HL-60 (cell line): Measurements from ENCODE around the gene MVK.

Experiments used
- DNase-seq, 2 experiments: peaks; one replicate each; pipeline ENCODE4 v3.0.0-alpha.2; 2010 to 2020; ENCODE audit warnings: low read depth in 1 of 2, low spot score in 1 of 2
- H3K27ac ChIP-seq: fragments of 250-450 bp; sonication (Bioruptor Pico); replicated peaks from 2 replicates; pipeline ENCODE4 v1.5.1; 2020; ENCODE audit warnings: mild to moderate bottlenecking, moderate library complexity
- H3K27me3 ChIP-seq: fragments of 250-450 bp; sonication (Bioruptor Pico); 2 replicates; pipeline ENCODE4 v1.5.1; 2021; ENCODE audit warnings: mild to moderate bottlenecking, moderate library complexity; ENCODE audit not compliant: insufficient read depth, poor library complexity, severe bottlenecking
- H3K4me3 ChIP-seq: replicated peaks from 2 replicates; pipeline ENCODE4 v1.5.1; 2011; ENCODE audit warnings: mild to moderate bottlenecking, control low read depth, low read length; ENCODE audit not compliant: insufficient read depth
- GABPA ChIP-seq: IDR thresholded peaks from 2 replicates; pipeline ENCODE4 v1.6.1; 2012; ENCODE audit warnings: low read depth
- POLR2AphosphoS5 ChIP-seq: IDR thresholded peaks from 2 replicates; pipeline ENCODE4 v1.6.1; 2012; ENCODE audit warnings: low read depth
- SPI1 ChIP-seq: IDR thresholded peaks from 2 replicates; pipeline ENCODE4 v1.6.1; 2012; ENCODE audit warnings: low read depth, mild to moderate bottlenecking, borderline replicate concordance
- TF ChIP-seq, protein P1 (sequence below): IDR thresholded peaks from one replicate; pipeline ENCODE4 v1.5.1; 2011; ENCODE audit warnings: low read length, control low read depth, inconsistent platforms; ENCODE audit not compliant: insufficient read depth
- TF ChIP-seq, protein P2 (sequence below): IDR thresholded peaks from 2 replicates; pipeline ENCODE4 v1.6.1; 2012; ENCODE audit warnings: low read depth; ENCODE audit not compliant: insufficient replicate concordance

The MVK gene

DNA sequence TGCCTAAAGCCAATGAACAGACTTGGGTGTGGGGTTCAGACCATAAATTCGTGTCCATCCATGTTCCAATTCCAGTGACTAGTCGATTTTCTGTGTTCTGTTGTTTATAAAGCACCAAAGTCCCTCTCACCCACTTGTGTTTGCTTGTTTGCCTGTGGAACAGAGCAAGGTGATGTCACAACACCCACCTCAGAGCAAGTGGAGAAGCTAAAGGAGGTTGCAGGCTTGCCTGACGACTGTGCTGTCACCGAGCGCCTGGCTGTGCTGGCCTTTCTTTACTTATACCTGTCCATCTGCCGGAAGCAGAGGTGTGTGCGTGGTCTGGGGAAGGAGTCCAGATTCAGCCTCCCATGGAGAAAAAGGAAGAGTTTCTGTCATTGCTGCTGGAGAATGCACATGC lies 6.0 kb downstream of the MVK start:
- DNase-seq, result no peak
- TF ChIP-seq, protein P1, sequence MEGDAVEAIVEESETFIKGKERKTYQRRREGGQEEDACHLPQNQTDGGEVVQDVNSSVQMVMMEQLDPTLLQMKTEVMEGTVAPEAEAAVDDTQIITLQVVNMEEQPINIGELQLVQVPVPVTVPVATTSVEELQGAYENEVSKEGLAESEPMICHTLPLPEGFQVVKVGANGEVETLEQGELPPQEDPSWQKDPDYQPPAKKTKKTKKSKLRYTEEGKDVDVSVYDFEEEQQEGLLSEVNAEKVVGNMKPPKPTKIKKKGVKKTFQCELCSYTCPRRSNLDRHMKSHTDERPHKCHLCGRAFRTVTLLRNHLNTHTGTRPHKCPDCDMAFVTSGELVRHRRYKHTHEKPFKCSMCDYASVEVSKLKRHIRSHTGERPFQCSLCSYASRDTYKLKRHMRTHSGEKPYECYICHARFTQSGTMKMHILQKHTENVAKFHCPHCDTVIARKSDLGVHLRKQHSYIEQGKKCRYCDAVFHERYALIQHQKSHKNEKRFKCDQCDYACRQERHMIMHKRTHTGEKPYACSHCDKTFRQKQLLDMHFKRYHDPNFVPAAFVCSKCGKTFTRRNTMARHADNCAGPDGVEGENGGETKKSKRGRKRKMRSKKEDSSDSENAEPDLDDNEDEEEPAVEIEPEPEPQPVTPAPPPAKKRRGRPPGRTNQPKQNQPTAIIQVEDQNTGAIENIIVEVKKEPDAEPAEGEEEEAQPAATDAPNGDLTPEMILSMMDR, result no peak
- TF ChIP-seq GABPA (no peak), POLR2AphosphoS5 (no peak), SPI1 (no peak)
- TF ChIP-seq, protein P2, sequence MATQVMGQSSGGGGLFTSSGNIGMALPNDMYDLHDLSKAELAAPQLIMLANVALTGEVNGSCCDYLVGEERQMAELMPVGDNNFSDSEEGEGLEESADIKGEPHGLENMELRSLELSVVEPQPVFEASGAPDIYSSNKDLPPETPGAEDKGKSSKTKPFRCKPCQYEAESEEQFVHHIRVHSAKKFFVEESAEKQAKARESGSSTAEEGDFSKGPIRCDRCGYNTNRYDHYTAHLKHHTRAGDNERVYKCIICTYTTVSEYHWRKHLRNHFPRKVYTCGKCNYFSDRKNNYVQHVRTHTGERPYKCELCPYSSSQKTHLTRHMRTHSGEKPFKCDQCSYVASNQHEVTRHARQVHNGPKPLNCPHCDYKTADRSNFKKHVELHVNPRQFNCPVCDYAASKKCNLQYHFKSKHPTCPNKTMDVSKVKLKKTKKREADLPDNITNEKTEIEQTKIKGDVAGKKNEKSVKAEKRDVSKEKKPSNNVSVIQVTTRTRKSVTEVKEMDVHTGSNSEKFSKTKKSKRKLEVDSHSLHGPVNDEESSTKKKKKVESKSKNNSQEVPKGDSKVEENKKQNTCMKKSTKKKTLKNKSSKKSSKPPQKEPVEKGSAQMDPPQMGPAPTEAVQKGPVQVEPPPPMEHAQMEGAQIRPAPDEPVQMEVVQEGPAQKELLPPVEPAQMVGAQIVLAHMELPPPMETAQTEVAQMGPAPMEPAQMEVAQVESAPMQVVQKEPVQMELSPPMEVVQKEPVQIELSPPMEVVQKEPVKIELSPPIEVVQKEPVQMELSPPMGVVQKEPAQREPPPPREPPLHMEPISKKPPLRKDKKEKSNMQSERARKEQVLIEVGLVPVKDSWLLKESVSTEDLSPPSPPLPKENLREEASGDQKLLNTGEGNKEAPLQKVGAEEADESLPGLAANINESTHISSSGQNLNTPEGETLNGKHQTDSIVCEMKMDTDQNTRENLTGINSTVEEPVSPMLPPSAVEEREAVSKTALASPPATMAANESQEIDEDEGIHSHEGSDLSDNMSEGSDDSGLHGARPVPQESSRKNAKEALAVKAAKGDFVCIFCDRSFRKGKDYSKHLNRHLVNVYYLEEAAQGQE, result no peak
- no peak overlapping the region for H3K4me3 ChIP-seq
- H3K27me3 ChIP-seq, result no peaks in the 10 kb centered on the region
- H3K27ac ChIP-seq, result no peak overlapping the region

DNA sequence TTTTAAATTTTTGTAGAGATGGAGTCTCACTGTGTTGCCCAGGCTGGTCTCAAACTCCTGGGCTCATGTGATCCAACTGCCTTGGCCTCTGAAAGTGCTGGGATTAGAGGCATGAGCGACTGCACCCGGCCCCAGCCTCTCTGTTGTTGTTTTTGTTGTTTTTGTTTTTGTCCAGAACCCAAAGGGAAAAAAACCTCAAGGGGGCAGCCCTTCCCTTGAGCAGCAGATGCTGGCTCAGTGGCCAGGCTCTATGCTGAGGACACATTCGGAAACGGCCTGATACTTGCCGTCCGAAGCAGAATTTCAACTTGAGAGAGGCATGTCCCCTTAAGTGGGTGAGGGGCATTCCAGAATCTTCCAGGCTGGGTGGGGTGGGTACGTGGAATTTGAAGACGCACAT lies 6.7 kb downstream of the MVK start:
- DNase-seq, result no peak
- Histone ChIP-seq H3K27me3 (no peaks in the 10 kb centered on the region), H3K27ac (no peak overlapping the region), H3K4me3 (no peak overlapping the region)
- TF ChIP-seq SPI1 (no peak), POLR2AphosphoS5 (no peak), GABPA (no peak)
- TF ChIP-seq, protein P2, result no peak
- TF ChIP-seq, protein P1, result no peak

DNA sequence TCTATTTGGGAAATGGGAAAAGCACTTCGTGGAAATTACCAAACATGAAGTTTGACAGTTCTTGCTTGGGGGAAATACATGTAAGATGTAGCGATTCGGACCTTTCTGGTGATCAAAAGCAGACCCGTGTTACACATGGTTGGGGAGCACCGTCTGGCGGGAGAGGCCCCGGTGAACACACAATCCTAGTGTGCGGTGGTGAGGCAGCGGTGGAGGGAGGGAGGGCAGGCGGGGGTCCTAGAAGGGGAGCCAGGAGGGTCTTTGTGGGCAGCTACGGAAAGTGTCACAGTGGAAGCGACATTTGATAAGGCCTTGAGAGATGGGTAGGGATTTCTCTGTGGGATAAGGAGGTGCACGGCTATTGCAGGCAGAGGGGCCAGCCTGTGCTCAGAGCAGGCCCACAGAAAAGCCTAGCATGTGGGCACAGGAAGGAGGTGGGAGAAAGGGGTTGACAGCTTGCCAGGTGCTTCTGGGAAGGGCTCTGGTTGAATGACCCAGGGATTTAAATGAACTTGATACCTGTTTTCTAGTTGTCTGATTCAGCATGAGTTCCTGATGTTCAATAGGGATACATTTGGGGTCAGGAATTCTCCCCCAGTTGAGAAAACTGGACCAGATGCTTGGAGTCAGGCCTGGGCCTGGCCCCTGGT lies 7.2 kb downstream of the MVK start:
- H3K27me3 ChIP-seq, result no peaks in the 10 kb centered on the region
- TF ChIP-seq POLR2AphosphoS5 (no peak), GABPA (no peak), SPI1 (no peak)
- no peak overlapping the region for H3K4me3 ChIP-seq
- no peak overlapping the region for H3K27ac ChIP-seq
- DNase-seq, result no peak

DNA sequence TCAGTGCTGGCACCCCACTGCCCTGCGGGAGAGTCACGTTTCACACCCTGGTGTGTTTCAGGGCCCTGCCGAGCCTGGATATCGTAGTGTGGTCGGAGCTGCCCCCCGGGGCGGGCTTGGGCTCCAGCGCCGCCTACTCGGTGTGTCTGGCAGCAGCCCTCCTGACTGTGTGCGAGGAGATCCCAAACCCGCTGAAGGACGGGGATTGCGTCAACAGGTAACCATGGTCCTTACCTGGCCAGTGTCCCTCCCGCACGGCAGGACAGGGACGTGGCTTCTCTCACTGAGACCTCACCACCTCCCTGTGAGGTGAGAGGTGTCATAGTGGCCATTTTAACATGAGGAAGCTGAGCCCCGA lies 7.7 kb downstream of the MVK start:
- TF ChIP-seq SPI1 (no peak), POLR2AphosphoS5 (no peak), GABPA (no peak)
- TF ChIP-seq, protein P2, result no peak
- TF ChIP-seq, protein P1, result no peak
- H3K27me3 ChIP-seq, result no peaks in the 10 kb centered on the region
- no peak overlapping the region for H3K4me3 ChIP-seq
- no peak overlapping the region for H3K27ac ChIP-seq
- DNase-seq, result no peak
